Neural cell (in vitro differentiated cells): ENCODE measurements around the gene CACNA1C. TPM values are rescaled to one million over a fixed set of nuclear protein-coding genes. Genes with fewer than 3 reads are reported as not detected.

Experiments used
- H2AFZ ChIP-seq: fragments of 200-600, 300-800 bp; sonication (generic), shearing (Covaris generic); 2 replicates; pipeline ENCODE4 v1.6.0; 2014; ENCODE audit warnings: low read depth, mild to moderate bottlenecking, antibody characterized with exemption, low read length, moderate library complexity
- H3F3A ChIP-seq: fragments of 200-600 bp; shearing (Covaris generic); 2 replicates; pipeline ENCODE4 v1.6.1; 2016; ENCODE audit warnings: mild to moderate bottlenecking, moderate library complexity, mixed read lengths, antibody characterized with exemption, low read length; ENCODE audit not compliant: insufficient read depth, poor library complexity, severe bottlenecking
- H3K27ac ChIP-seq: fragments of 200-600, 300-800 bp; sonication (generic), shearing (Covaris generic); 2 replicates; pipeline ENCODE4 v1.5.1; 2014; ENCODE audit warnings: mild to moderate bottlenecking, low read length, moderate library complexity
- H3K27me3 ChIP-seq: fragments of 300-800, 200-600 bp; sonication (generic), shearing (Covaris generic); 2 replicates; pipeline ENCODE4 v1.6.0; 2014; ENCODE audit warnings: mild to moderate bottlenecking, low read depth, low read length, moderate library complexity; ENCODE audit not compliant: insufficient read depth
- H3K36me3 ChIP-seq: fragments of 300-800, 200-600 bp; sonication (generic), shearing (Covaris generic); 2 replicates; pipeline ENCODE4 v1.5.1; 2014; ENCODE audit warnings: mild to moderate bottlenecking, antibody characterized with exemption, low read length, moderate library complexity; ENCODE audit not compliant: insufficient read depth
- H3K4me2 ChIP-seq: fragments of 300-800, 200-600 bp; sonication (generic), shearing (Covaris generic); 2 replicates; pipeline ENCODE4 v1.6.0; 2014; ENCODE audit warnings: mild to moderate bottlenecking, low read length
- H3K4me3 ChIP-seq: fragments of 300-800, 200-600 bp; sonication (generic), shearing (Covaris generic); 2 replicates; pipeline ENCODE4 v1.5.1; 2014; ENCODE audit warnings: mild to moderate bottlenecking, low read length, moderate library complexity
- H3K79me2 ChIP-seq: fragments of 200-600 bp; shearing (Covaris generic); replicated peaks from 2 replicates; pipeline ENCODE4 v1.6.0; 2014; ENCODE audit warnings: mild to moderate bottlenecking, low read length, moderate library complexity; ENCODE audit not compliant: insufficient read depth
- H3K9ac ChIP-seq: fragments of 300-800, 200-600 bp; sonication (generic), shearing (Covaris generic); 2 replicates; pipeline ENCODE4 v1.6.1; 2016; ENCODE audit warnings: mild to moderate bottlenecking, low read length, mixed read lengths
- H3K9me2 ChIP-seq: fragments of 200-600 bp; shearing (Covaris generic); 2 replicates; pipeline ENCODE4 v1.6.1; 2016; ENCODE audit warnings: mild to moderate bottlenecking, low read length, mixed read lengths; ENCODE audit not compliant: insufficient read depth
- H3K9me3 ChIP-seq: fragments of 200-600, 300-800 bp; sonication (generic), shearing (Covaris generic); 2 replicates; pipeline ENCODE4 v1.6.1; 2016; ENCODE audit warnings: mild to moderate bottlenecking, mixed run types, low read length, moderate library complexity, mixed read lengths
- H4K20me1 ChIP-seq: fragments of 200-600 bp; shearing (Covaris generic); 2 replicates; pipeline ENCODE4 v1.6.1; 2016; ENCODE audit warnings: mild to moderate bottlenecking, mixed run types; ENCODE audit not compliant: insufficient read depth
- EP300 ChIP-seq: fragments of 450-650 bp; conservative IDR thresholded peaks from 2 replicates; pipeline ENCODE4 v1.6.1; 2014; ENCODE audit warnings: antibody characterized with exemption, mild to moderate bottlenecking, moderate library complexity; ENCODE audit not compliant: poor library complexity, severe bottlenecking
- EZH2 ChIP-seq: fragments of 200-600, 300-800 bp; shearing (Covaris generic), sonication (generic); IDR thresholded peaks from 2 replicates; pipeline ENCODE4 v1.6.1; 2014; ENCODE audit warnings: antibody characterized with exemption, low read length, borderline replicate concordance, mild to moderate bottlenecking; ENCODE audit not compliant: insufficient read depth, poor library complexity, severe bottlenecking
- MXI1 ChIP-seq: fragments of 450-650 bp; conservative IDR thresholded peaks from 2 replicates; pipeline ENCODE4 v1.6.1; 2014; ENCODE audit warnings: antibody characterized with exemption, mild to moderate bottlenecking; ENCODE audit not compliant: poor library complexity, severe bottlenecking
- POLR2AphosphoS5 ChIP-seq: IDR thresholded peaks from 2 replicates; pipeline ENCODE4 v1.6.1; 2012
- RAD21 ChIP-seq: fragments of 450-650 bp; conservative IDR thresholded peaks from 2 replicates; pipeline ENCODE4 v1.6.1; 2014; ENCODE audit warnings: antibody characterized with exemption, mild to moderate bottlenecking, moderate library complexity
- REST ChIP-seq: IDR thresholded peaks from 2 replicates; pipeline ENCODE4 v1.6.1; 2012; ENCODE audit warnings: borderline replicate concordance
- SMC3 ChIP-seq: fragments of 450-650 bp; conservative IDR thresholded peaks from 2 replicates; pipeline ENCODE4 v1.6.1; 2014; ENCODE audit warnings: antibody characterized with exemption, mild to moderate bottlenecking, moderate library complexity; ENCODE audit not compliant: poor library complexity
- TAF1 ChIP-seq: IDR thresholded peaks from 2 replicates; pipeline ENCODE4 v1.6.1; 2012; ENCODE audit warnings: low read depth
- polyA plus RNA-seq: library from polyadenylated mRNA; depleted of rRNA; stranded (reverse); fragments of >200 nt; gene quantifications from 2 replicates; pipeline ENCODE4 v1.2.3, GENCODE V29; 2014
- TF ChIP-seq, protein P1 (sequence below): fragments of 450-650 bp; IDR thresholded peaks from 2 replicates; pipeline ENCODE4 v1.5.1; 2014; ENCODE audit warnings: antibody characterized with exemption, mild to moderate bottlenecking, moderate library complexity; ENCODE audit not compliant: poor library complexity, severe bottlenecking

CACNA1C gene
- polyA plus RNA-seq, 1 donor from 2014 or later: 9.7 TPM

- Histone ChIP-seq H3K27me3 (no peaks in the 10 kb centered on the region), H3K4me3 (no peak overlapping the region), H4K20me1 (no peaks in the 10 kb centered on the region), H3K9me2 (no peaks in the 10 kb centered on the region), H3K79me2 (no peaks in the 10 kb centered on the region), H3K4me2 (no peak overlapping the region), H3K36me3 (no peaks in the 10 kb centered on the region), H3K9ac (no peak overlapping the region), H3K9me3 (no peaks in the 10 kb centered on the region), H2AFZ (no peak overlapping the region), H3F3A (no peaks in the 10 kb centered on the region), H3K27ac (no peak overlapping the region)
- TF ChIP-seq REST: no peak
- TF ChIP-seq RAD21: no peak
- TF ChIP-seq SMC3: no peak
- TF ChIP-seq, protein P1, sequence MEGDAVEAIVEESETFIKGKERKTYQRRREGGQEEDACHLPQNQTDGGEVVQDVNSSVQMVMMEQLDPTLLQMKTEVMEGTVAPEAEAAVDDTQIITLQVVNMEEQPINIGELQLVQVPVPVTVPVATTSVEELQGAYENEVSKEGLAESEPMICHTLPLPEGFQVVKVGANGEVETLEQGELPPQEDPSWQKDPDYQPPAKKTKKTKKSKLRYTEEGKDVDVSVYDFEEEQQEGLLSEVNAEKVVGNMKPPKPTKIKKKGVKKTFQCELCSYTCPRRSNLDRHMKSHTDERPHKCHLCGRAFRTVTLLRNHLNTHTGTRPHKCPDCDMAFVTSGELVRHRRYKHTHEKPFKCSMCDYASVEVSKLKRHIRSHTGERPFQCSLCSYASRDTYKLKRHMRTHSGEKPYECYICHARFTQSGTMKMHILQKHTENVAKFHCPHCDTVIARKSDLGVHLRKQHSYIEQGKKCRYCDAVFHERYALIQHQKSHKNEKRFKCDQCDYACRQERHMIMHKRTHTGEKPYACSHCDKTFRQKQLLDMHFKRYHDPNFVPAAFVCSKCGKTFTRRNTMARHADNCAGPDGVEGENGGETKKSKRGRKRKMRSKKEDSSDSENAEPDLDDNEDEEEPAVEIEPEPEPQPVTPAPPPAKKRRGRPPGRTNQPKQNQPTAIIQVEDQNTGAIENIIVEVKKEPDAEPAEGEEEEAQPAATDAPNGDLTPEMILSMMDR: no peak
- no peak for TF ChIP-seq TAF1
These were observed 38.6 kb upstream of the CACNA1C start for GRCh38 chr12:2014231-2014630.

- TF ChIP-seq MXI1 (no peak), REST (no peak), POLR2AphosphoS5 (no peak), EP300 (no peak), EZH2 (no peak), SMC3 (no peak), RAD21 (no peak), TAF1 (no peak)
- TF ChIP-seq, protein P1: no peak
- Histone ChIP-seq H3K27ac (no peak overlapping the region), H3K4me3 (no peak overlapping the region), H3K9me2 (no peaks in the 10 kb centered on the region), H3K9me3 (no peaks in the 10 kb centered on the region), H2AFZ (no peak overlapping the region), H3K27me3 (no peaks in the 10 kb centered on the region), H3K4me2 (no peak overlapping the region), H3F3A (no peaks in the 10 kb centered on the region), H3K36me3 (no peaks in the 10 kb centered on the region), H3K79me2 (no peaks in the 10 kb centered on the region), H4K20me1 (no peaks in the 10 kb centered on the region), H3K9ac (no peak overlapping the region)
These were observed 35.8 kb upstream of the CACNA1C start for GRCh38 chr12:2016862-2017545.
